T follicular helper cell (primary cell): Measurements from ENCODE around the gene APBB3.
A peak's percentile ranks its signal among the peaks of the same experiment; 100 is the strongest.
"Not testable (repeated sequence)": the region's sequence is repeated elsewhere in the genome, so short reads cannot be mapped to it uniquely, and the experiment has no call there.

Experiments used
- DNase-seq: peaks from one replicate; pipeline ENCODE4 v3.0.0-alpha.2; 2020; ENCODE audit warnings: low read depth
- total RNA-seq, 2 experiments: gene quantifications; one replicate each; lab custom pipeline; 2026; lab: John Stamatoyannopoulos, UW

APBB3 gene, protein sequence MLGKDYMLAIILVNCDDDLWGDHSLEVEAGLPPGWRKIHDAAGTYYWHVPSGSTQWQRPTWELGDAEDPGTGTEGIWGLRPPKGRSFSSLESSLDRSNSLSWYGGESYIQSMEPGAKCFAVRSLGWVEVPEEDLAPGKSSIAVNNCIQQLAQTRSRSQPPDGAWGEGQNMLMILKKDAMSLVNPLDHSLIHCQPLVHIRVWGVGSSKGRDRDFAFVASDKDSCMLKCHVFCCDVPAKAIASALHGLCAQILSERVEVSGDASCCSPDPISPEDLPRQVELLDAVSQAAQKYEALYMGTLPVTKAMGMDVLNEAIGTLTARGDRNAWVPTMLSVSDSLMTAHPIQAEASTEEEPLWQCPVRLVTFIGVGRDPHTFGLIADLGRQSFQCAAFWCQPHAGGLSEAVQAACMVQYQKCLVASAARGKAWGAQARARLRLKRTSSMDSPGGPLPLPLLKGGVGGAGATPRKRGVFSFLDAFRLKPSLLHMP
- total RNA-seq: 6.7 to 25.3 reads per million in 2 experiments

DNA sequence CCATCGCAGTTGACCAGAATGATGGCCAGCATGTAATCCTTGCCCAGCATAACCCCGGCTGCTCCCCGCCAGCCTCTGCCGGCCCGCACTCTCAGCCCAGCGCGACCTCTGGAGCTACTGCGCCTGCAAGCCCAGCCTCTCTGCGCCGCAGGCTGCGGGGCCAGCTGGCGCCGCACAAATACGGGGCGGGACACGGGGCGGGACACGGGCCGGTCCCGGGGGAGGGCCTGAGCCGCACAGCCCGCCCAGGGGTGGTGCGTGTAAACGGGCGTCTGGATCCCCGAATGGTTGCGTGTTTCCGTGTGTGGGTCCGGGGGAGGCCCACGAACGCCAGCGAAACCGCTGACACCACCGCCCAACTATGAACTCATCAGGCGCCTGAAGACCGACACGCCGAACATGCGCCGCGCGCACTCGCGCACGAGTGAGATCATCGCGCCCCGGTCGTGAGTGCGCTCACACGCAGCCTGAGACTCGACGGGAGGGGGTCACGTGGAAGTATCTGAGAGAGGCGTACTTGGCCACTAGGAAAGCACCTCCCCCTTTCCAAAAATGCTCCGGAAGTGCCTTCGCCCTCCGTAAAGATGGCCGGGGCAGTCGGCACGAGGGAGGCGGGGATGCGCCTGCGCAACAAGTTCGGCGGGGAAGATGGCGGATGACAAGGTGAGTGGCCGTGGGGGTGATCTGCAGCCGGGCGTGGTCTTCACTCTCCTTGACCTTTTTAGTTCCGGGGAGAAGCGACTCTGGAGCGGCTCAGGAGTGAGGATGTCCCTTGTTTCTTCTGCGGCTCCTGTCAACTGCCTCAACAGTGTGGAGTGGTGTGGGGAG, at the start of gene APBB3, which contains the start of gene SLC35A4:
APBB3 (minus strand) TSS at position 403 of the 828 bp plus-strand sequence; CDS start at position 50, 353 bp downstream.
SLC35A4 (plus strand) TSS at position 633 of the 828 bp plus-strand sequence. CDS start 2,342 bp downstream, outside the sequence.
- DNase-seq: peak; percentile 96

DNA sequence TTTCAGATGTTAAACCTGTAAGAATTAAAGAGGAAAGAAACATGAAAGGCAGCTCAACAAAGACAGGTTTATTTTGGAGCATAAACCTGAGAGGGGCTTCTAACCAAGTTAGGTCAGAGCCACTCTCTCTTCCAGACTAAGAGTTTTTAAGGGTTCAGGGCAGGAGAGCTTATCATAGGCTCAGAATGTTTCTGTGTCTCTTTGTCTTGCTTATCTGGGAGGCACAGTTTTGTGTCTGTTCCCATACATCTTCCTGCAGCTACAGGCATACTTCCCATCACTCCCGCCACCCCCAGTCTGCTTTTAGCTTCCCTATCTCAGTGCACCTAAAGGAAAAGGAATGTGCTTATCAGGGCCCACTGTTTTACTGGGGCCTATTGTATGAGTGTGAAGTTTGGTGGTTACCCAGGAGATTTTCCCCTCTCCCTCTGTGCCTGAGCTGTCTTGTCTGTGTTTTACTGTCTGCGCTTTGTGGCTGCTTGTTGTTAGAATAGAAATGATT, 46.7 kb upstream of the APBB3 start:
- DNase-seq: no peak

DNA sequence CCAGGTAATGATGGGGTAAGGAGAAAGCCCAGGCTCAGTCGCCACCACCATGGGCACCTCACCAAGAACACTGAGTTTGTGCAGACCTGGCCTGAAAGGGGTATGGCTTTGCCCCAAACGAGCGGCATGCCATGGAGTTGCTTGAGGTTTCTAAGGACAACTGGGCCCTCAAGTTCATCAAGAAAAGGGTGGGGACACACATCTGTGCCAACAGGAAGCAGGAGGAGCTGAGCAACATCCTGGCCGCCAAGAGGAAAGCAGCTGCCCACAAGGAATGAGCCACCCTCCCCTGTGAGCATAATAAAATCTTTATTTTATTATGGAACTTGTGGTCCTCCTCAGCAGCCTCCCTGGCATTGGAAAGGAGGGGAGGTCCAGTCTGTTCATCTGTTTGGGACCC, 44.7 kb upstream of the APBB3 start:
- DNase-seq: no peak

DNA sequence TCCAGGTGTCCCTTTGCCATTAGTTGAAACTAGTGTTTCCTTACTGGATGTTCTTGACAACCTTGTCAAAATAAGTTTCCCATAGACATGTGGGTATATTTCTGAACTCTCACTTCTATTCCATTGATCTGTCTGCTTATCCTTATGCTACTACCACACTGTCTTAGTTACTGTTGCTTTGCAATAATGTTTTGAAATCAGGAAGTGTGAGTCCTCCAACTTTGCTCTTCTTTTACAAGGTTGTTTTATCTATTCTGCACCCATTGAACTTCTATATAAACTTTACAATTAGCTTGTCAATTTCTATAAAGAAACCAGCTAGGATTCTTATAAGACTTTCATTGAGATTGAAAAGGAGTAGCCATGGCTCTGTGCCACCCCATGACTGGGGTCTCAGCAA, 44.3 kb upstream of the APBB3 start:
- no peak for DNase-seq

DNA sequence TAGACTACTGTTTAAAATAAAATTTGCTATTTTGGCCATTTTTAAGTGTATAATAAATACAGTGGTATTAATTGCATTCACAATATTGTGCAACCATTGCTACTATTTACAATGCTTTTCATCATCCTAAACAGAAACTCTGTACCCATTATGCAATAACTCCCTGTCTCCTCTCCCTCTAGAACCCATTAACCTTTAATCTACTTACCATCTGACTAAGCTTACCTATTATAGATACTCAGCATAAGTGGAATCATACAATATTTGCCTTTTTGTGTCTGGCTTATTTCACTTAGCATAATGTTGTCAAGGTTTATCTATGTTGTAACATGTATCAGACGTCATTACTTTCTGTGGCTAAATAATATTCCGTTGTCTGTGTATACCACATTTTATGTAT, 42.6 kb upstream of the APBB3 start:
- DNase-seq: no peak

DNA sequence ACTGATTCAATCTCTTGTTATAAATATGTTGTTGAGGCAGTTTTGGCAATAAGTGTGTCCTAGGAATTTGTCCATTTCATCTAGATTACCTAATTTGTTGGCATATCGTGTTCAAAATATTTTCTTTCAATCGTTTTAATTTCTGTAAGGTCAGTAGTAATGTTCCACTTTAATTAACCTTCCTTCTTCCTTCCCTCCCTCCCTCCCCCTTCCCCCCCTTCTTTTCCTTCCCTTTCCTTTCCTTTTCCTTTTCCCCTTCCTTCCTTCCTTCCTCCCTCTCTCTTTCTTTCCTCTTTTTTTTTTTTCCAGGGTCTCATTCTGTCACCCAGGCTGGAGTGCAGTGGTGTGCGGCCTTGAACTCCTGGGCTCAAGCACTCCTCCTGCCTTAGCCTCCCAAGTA, 41.5 kb upstream of the APBB3 start:
- DNase-seq: no peak

DNA sequence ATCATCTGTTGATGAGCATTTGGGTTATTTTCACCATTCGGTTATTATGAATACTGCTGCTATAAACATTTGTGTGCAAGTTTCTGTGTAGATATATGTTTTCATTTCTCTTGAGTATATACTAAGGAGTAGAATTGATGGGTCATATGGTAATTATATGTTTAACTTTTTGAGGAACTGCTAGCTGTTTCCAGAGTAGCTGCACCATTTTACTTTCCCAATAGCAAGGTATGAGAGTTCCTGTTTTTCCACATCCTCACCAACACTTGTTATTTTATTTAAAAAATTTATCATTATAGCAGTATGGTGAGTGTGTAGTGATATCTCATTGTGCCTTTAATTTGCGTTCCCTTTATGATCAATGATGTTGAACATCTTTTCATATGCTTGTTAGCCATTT, 39.3 kb upstream of the APBB3 start:
- no peak for DNase-seq

DNA sequence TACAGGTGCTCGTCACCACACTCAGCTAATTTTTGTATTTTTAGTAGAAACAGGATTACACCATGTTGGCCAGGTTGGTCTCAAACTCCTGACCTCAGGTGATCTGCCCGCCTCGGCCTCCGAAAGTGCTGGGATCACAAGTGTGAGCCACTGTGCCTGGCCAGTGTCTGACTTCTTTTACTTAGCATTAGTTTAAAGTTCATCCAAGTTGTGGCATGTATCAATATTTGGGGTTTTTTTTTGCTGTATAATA, 39.0 kb upstream of the APBB3 start:
- not testable (repeated sequence) for DNase-seq

DNA sequence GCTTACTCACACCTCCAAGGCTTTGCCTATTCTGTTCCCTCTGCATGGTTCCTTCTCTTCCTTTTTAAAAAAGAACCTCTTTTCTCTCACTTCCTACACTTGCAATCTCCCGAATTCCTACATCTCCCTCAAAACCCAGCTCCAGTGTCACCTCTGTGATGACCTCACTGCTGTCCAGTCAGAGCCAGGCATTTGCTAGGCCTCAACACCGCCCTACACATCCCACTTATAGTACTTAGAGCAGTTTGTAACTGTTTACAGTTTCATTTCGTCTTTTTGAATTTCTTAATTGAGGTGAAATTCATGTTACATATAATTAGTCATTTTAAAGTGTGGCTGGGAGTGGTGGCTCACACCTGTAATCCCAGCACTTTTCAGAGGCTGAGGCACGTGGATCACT, 37.7 kb upstream of the APBB3 start:
- DNase-seq: no peak

DNA sequence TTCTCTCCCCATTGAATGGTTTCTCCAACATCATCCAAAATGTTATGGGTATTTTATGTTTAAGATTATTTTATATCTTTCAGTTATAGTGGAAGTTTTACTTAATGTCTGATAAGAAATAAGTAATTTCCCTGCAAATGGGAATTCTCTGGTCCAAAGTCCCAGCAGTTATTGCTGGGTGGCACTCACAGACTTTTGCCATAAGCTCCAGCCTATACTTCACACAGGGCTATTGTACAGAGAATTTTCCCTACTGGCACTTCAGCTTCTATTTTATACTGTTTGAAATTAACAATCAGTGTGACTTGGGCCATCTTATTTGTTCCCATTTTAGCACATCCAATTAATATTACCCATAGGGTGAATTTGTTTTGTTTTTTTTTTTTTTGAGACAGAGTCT, 35.7 kb upstream of the APBB3 start:
- DNase-seq: no peak

DNA sequence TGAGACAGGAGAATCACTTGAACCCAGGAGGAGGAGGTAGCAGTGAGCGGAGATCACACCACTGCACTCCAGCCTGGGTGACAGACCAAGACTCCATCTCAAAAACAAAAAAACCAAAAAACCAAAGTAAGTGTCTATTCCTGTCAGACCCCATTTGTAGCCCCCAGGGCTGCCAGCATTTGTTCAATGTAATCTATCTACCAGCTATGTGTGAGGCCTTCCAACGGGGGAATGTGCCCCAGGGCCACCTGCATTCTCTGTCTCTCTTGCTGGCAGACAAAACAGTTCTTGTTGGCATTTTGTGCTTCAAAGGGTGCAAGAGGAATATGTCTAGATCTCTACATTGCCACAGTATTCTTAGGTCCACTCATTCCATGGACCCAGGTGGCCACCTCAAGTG, 34.4 kb upstream of the APBB3 start:
- no peak for DNase-seq

DNA sequence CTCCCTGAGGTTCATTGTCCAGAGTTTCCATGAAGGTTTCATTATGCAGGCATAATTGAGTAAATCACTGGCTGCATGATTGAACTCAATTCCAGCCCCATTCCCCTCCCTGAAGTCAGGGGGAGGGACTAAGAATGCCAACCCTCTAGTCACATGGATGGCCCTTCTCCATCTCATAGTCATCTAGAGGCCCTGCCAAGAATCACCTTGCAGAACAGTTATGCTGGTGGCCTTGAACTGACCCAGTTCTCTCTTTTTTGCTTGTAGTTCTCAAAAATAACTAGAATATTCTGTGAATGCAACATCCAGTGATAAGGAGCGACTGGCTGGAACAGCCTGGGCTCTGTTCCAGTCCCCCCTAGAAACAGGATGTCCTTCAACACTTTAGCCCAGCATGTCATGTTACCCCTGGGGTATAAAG, 31.9 kb upstream of the APBB3 start:
- no peak for DNase-seq

DNA sequence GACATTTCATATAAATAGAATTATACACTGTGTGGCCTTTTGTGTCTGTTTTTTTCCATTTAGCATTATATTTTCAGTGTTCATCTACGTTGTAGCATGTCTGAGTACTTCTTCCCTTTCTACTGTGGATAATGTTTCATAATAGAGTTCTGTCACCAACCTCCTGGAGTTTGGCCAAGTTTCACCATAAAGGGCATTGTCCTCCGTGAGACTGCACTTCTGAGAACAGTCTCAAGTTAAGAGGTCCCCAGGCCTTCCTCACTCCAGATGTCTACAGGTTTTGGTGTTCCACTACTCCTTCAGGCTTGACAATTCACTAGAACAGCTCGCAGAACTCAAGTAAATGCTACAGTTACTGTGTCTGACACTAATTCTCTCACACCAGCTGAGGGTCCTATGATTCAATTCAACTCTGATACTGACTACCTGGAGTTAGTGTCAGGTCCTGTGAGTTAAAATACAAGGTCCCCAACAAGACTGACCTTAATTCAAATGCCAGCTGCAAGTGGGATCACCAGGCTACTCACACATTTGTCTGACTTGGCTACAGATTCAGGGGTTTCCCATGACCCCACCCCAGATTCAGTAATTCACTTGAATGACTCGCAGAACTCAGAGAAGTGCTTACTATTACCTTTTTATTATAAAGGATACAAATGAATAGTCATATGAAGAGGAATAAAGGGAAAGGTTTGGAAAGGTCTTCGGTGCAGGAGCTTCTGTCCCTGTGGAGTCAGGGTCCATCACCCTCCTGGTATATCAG, 31.3 kb upstream of the APBB3 start:
- no peak for DNase-seq

DNA sequence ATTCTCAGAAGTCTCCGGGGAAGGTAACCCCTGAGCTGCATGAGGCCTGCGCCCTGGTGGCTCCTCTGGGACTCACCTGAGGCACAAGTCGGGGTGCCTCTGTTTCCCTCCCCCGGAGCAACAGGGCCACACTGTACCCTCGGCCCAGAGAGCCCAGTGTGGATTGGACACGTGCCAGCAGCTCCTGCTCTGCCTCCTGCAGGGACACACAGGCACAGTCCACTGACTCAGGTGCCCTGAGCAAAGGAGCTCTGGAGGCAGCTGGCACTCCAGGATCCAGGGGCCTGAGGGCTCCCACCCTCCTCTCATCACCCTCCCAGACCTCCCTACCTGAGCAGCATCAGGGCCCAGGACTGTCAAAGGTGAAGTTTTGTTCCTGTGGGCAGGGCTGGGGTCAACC, 29.8 kb upstream of the APBB3 start:
- no peak for DNase-seq

DNA sequence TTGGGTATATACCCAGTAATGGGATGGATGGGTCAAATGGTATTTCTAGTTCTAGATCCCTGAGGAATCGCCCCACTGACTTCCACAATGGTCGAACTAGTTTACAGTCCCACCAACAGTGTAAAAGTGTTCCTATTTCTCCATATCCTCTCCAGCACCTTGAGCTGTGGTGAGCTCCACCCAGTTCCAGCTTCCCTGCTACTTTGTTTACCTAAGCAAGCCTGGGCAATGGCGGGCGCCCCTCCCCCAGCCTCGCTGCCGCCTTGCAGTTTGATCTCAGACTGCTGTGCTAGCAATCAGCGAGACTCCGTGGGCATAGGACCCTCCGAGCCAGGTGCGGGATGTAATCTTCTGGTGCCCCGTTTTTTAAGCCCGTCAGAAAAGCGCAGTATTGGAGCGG, 28.7 kb upstream of the APBB3 start:
- DNase-seq: not testable (repeated sequence)

DNA sequence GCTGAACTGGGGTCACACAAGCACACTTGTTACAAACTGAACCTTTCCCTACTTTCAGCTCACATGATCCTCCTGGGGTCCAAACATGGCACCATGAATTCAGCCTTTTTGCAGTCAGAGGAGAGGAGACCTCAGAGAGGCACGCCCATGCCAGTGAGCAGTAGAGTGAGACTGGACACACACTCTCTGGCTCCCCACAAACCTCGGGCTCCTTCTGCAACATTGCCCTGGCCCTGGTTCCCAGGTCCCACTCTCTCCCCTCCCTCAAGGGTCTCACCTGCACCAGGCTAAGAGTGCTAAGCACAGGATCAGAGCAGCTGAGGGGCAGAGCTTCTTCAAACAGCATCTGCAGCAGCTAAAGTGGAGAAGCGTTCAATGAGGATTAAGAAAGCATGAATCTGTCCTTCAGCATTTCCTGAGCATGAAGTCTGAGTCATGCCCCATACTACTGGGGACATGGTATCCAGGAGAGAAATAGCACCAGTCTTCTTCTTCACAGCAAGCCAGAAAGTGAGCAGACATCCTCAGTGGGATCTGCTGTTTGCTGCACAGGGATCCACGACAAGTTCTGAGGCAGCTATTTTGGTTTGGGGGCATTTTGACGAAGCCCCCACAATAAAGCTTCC, 27.5 kb upstream of the APBB3 start:
- DNase-seq: no peak

DNA sequence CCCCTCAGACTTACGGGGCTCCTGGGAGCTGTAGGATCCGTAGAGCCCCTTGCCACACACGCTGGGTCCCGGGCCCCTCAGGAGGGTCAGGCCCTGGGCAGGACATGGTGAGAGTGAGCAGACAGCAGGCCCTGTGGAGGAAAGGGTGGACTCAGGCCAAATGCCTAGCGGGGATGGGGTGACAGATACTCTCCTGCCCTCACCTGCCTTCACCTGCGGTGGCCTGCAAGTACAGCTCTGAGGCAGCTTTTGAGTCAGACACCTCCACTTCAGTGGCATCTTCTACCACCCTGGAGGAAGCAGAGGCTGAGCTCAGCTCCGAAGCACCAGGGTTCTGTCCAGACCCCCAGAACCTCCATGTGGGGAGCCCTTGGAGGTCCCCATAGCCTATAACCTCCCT, 26.5 kb upstream of the APBB3 start:
- no peak for DNase-seq

DNA sequence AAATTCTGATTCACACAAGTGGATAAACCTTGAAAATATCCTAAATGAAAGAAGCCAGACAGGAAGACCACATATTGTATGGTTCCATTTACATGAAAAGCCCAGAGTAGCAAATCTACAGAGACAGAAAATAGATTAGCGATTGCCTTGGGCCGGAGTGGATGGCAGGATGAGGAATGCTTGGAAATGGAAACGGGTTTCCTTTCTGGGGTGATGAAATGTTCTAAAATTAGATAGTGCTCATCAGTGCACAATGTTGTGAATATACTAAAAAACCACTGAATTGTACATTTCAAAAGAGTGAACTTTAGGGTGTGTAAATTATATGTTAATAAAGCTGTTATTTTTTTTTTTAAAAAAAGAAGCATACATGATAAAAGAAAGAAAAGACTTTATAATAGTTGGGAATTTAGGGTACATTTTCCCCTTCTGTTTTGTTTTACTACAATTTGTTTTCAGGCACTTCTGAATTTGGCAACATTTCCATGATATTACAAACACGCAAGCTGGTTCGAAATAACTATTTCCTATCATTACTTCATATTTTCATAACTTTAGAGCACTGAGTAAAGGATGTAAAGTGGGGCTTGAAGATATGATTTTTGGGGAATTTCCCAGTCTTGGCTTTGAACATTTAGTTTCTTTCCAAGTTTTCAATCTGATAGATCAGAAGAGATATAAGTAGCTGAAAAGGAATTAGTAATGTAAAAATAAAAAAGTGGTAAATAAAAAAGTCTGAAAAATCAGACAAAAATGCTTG, 24.1 kb upstream of the APBB3 start:
- DNase-seq: no peak

DNA sequence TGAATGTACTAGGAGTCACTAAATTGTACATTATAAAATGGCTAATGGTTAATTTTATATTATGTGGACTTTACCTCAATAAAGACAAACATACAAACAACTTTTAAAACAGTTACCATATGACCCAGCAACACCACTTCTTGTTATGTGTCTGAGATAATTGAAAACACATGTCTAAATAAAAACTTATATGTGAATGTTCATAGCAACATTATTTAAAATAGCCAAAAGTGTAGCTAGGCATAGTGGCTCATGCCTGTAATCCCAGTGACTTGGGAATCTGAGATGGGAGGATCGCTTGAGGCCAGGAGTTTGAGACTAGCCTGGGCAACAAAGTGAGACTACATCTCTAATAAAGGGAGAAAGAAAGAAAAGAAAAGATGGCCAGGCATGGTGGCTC, 23.1 kb upstream of the APBB3 start:
- DNase-seq: no peak

DNA sequence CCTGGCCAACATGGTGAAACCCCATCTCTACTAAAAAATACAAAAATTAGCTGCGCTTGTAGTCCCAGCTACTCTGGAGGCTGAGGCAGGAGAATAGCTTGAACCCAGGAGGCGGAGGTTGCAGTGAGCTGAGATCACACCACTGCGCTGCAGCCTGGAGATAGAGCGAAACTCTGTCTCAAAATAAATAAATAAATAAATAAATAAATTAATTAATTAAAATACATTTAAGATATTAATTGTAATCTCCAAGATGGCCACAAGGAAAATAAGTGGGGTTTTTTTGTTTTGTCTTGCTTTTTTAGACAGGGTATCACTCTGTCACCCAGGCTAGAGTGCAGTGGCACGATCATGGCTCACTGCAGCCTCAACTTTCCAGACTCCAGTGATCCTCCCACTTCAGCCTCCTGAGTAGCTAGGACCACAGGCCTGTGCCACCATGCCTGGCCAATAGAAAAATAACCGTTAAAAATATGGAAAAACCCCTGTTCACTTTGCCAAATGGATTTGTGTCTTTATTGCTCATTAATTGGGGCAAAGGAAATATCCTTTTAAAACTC, 14.9 kb upstream of the APBB3 start:
- DNase-seq: not testable (repeated sequence)

DNA sequence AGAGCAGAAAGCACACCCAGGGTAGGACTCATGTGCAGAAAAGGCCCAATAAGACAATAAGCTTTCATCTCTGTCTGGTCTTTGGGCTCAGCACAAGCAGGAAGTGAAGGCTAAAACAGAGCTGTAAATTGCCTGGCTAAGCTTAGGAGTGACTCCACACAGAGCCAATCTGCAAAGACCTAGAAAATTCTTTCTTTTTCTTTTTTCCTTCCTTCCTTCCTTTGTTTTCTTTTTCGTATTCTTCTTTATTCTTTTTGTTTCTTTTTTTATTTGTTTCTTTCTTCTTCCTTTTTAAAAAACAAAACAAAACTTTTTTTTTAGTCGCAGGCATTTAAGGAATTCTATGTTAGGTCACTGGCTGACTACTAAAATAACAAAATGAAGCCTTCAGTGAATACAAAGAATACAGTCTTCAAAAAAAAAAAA, 12.4 kb upstream of the APBB3 start:
- DNase-seq: no peak
